ENCODE measurements around the gene MUC5B. TPM values are rescaled to one million over a fixed set of nuclear protein-coding genes. Genes with fewer than 3 reads are reported as not detected.
"Not testable (repeated sequence)": the region's sequence is repeated elsewhere in the genome, so short reads cannot be mapped to it uniquely, and the experiment has no call there.

MUC5B gene
- total RNA-seq (under 1 TPM in 1 of 2 donors, not detected in 1; 0.50 TPM), polyA plus RNA-seq (under 1 TPM; 0.17 to 0.95 TPM)

GRCh38 chr11:1222491-1223345 lies at the start of gene MUC5B:
Gene MUC5B (plus strand): TSS chr11:1223066. CDS start chr11:1223124, 58 bp downstream.
- Histone ChIP-seq H3K27me3 (ENCODE audit: control insufficient read depth in 4 of 4, insufficient read depth in 4 of 4, low read length in 3 of 4) (peaks cover 0 to 6% (median 1%) of the 10 kb centered on the region in 4 donors), H3K27ac (ENCODE audit: low read depth in 1 of 2, low read length in 2 of 2) (no peak within 1 kb of the TSS), H3K4me3 (ENCODE audit: low read depth in 1 of 3, low read length in 3 of 3) (no peak within 1 kb of the TSS), H3K36me3 (ENCODE audit: control insufficient read depth in 4 of 4, insufficient read depth in 3 of 4, low read depth in 1 of 4, low read length in 3 of 4) (no peaks in the 10 kb centered on the region), H3K9ac (ENCODE audit: low read depth in 1 of 2, low read length in 2 of 2) (no peak within 1 kb of the TSS), H3K9me3 (ENCODE audit: control insufficient read depth in 4 of 4, low read length in 3 of 4) (no peaks in the 10 kb centered on the region), H3K4me1 (ENCODE audit: control insufficient read depth in 4 of 4, insufficient read depth in 4 of 4, low read length in 3 of 4) (no peaks in the 10 kb centered on the region)
- WGBS, result 62% methylated on average over 36 of the region's 36 CpGs
- no peak for DNase-seq (ENCODE audit: low spot score)
- TF ChIP-seq FOXA2 (IDR thresholded peaks at IDR 0.05) (no peak), ATF3 (IDR thresholded peaks at IDR 0.05) (no peak), EGR1 (IDR thresholded peaks at IDR 0.05; ENCODE audit: low read depth in 2 of 2) (no peak), CTCF (IDR thresholded peaks at IDR 0.05; ENCODE audit: low read depth, low read length, missing input control) (no peak), RAD21 (IDR thresholded peaks at IDR 0.05) (no peak)

GRCh38 chr11:1173396-1173795 lies 49.5 kb upstream of the MUC5B start:
- H3K9me3 ChIP-seq (ENCODE audit: control insufficient read depth in 4 of 4, low read length in 3 of 4); H3K4me3 ChIP-seq (ENCODE audit: low read depth in 1 of 3, low read length in 3 of 3); H3K27me3 ChIP-seq (ENCODE audit: control insufficient read depth in 4 of 4, insufficient read depth in 4 of 4, low read length in 3 of 4); H3K36me3 ChIP-seq (ENCODE audit: control insufficient read depth in 4 of 4, insufficient read depth in 3 of 4, low read depth in 1 of 4, low read length in 3 of 4); H3K9ac ChIP-seq (ENCODE audit: low read depth in 1 of 2, low read length in 2 of 2); DNase-seq (ENCODE audit: low spot score); H3K4me1 ChIP-seq (ENCODE audit: control insufficient read depth in 4 of 4, insufficient read depth in 4 of 4, low read length in 3 of 4); H3K27ac ChIP-seq (ENCODE audit: low read depth in 1 of 2, low read length in 2 of 2): not testable (repeated sequence)
- 91% methylated on average over 3 of the region's 3 CpGs for WGBS

- Histone ChIP-seq H3K4me3 (ENCODE audit: low read depth in 1 of 3, low read length in 3 of 3) (no peak overlapping the region), H3K9ac (ENCODE audit: low read depth in 1 of 2, low read length in 2 of 2) (no peak overlapping the region), H3K4me1 (ENCODE audit: control insufficient read depth in 4 of 4, insufficient read depth in 4 of 4, low read length in 3 of 4) (no peaks in the 10 kb centered on the region), H3K36me3 (ENCODE audit: control insufficient read depth in 4 of 4, insufficient read depth in 3 of 4, low read depth in 1 of 4, low read length in 3 of 4) (no peaks in the 10 kb centered on the region), H3K27me3 (ENCODE audit: control insufficient read depth in 4 of 4, insufficient read depth in 4 of 4, low read length in 3 of 4) (peaks cover 0 to 3% (median 0%) of the 10 kb centered on the region in 4 donors), H3K9me3 (ENCODE audit: control insufficient read depth in 4 of 4, low read length in 3 of 4) (no peaks in the 10 kb centered on the region), H3K27ac (ENCODE audit: low read depth in 1 of 2, low read length in 2 of 2) (no peak overlapping the region)
- 92% methylated on average over 39 of the region's 39 CpGs for WGBS
- no peak for DNase-seq (ENCODE audit: low spot score)
- TF ChIP-seq FOXA1 (IDR thresholded peaks at IDR 0.05) (no peak), TAF1 (conservative IDR thresholded peaks at IDR 0.05) (no peak), RAD21 (IDR thresholded peaks at IDR 0.05) (no peak)
Observed at GRCh38 chr11:1174441-1175370, 48.2 kb upstream of the MUC5B start.

Data from liver (tissue), 9 donors.